ENCODE results near the gene CCDC12. TPM values are rescaled to one million over a fixed set of nuclear protein-coding genes. Genes with fewer than 3 reads are reported as not detected.

Gene CCDC12
- total RNA-seq, 4 donors from 2014 or later, result 4.1 to 92.0 (median 41.2) TPM

DNA sequence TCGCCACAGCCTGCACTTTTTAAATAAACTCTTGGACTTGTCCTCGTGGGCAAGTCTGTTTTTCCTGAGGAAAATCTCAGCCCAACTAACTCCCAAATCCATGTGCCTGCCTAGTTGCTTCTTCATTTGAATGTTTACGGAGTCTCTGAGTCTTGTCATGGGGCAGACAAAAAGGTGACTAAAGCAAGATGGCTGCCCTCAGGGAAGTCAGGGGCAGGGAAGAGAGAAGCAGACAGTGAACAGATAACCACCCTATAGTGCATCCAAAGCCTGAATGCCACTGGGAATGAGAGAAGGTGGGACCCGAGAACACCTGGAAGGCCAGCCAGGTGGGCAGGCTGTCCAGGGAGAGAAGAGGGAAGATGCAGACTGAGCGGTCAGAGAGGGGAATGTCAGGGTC is 21.4 kb downstream of the CCDC12 start:
- Histone ChIP-seq H3K27me3 (no peaks in the 10 kb centered on the region), H3K36me3 (no peaks in the 10 kb centered on the region), H3K4me1 (peaks cover 0 to 15% of the 10 kb centered on the region in 2 donors), H3K9me3 (no peaks in the 10 kb centered on the region), H3K4me3 (no peak overlapping the region), H3K27ac (no peak overlapping the region)
- intact Hi-C loops (cut with DNase I; ENCODE audit: low total_unique reads), result no loop called here
- no peak for DNase-seq
- TF ChIP-seq POLR2A (IDR thresholded peaks at IDR 0.05), result no peak
- TF ChIP-seq, protein P1, sequence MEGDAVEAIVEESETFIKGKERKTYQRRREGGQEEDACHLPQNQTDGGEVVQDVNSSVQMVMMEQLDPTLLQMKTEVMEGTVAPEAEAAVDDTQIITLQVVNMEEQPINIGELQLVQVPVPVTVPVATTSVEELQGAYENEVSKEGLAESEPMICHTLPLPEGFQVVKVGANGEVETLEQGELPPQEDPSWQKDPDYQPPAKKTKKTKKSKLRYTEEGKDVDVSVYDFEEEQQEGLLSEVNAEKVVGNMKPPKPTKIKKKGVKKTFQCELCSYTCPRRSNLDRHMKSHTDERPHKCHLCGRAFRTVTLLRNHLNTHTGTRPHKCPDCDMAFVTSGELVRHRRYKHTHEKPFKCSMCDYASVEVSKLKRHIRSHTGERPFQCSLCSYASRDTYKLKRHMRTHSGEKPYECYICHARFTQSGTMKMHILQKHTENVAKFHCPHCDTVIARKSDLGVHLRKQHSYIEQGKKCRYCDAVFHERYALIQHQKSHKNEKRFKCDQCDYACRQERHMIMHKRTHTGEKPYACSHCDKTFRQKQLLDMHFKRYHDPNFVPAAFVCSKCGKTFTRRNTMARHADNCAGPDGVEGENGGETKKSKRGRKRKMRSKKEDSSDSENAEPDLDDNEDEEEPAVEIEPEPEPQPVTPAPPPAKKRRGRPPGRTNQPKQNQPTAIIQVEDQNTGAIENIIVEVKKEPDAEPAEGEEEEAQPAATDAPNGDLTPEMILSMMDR (IDR thresholded peaks at IDR 0.05), result no peak

DNA sequence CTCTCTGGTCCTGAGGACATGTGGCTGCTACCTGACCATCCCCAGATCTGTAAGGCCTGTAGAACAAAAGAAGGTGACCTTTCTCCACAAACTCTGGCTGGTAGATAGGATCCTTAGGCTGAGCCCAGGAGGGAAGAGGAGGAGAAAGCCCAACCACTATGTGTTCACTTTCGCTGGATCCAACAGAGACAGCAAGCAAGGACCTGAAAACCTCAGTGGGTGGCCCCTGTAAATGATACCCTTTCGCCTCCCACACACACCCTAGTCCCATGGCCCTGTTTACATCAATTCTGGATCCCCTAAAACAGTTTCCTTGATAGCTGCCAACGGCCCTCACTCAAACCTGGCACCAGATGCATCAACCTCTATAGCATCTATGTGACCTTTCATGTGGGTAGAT is 22.4 kb downstream of the CCDC12 start:
- Histone ChIP-seq H3K4me1 (peaks cover 4 to 6% of the 10 kb centered on the region in 2 donors), H3K27ac (no peak overlapping the region), H3K4me3 (no peak overlapping the region), H3K36me3 (no peaks in the 10 kb centered on the region), H3K9me3 (no peaks in the 10 kb centered on the region), H3K27me3 (no peaks in the 10 kb centered on the region)
- no peak for DNase-seq
- intact Hi-C loops (cut with DNase I; ENCODE audit: low total_unique reads), result no loop called here
- TF ChIP-seq, protein P1 (IDR thresholded peaks at IDR 0.05), result no peak
- TF ChIP-seq POLR2A (IDR thresholded peaks at IDR 0.05), result no peak

DNA sequence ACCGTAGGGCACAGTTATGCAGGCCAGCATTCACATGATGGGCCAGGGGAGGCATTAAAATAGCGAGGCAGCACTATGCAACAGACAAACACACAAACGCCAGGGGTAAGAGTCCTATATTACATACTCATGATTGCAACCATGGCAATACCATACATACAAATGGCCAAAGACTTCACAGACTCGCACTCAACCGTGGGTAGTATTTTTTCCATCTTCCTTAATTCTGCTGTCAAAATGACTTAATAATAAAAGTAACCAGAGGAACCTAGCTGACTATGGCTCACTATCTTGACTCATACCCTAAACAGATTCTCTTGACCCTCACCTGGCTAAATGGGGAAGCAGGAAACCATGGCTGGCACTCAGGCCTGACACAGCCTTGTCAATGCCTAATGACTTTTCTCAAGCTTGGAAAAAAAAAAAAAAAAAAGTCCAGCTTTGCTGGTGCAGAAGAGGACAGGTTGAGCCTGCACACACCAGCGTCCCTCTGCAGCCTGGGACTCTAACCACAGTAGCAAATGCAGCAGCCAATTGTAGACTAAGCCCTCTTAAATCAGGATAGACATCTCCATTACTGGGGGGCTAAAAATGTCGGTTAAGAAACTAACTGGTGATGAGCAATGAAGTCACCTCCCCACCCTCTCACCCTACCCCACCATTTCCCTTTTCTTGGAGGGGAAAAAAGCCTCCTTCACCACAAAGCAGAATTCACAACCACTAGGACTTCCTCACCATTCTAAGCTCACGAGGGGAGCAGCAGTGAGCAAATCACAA is 23.1 kb downstream of the CCDC12 start:
- H3K27me3 ChIP-seq, result no peaks in the 10 kb centered on the region
- DNase-seq, result no peak
- TF ChIP-seq POLR2A (IDR thresholded peaks at IDR 0.05), result no peak
- TF ChIP-seq, protein P1 (IDR thresholded peaks at IDR 0.05), result no peak
- peaks cover 4 to 6% of the 10 kb centered on the region in 2 donors for H3K4me1 ChIP-seq
- intact Hi-C loops (cut with DNase I; ENCODE audit: low total_unique reads), result no loop called here
- no peaks in the 10 kb centered on the region for H3K36me3 ChIP-seq
- no peaks in the 10 kb centered on the region for H3K9me3 ChIP-seq
- no peak overlapping the region for H3K4me3 ChIP-seq
- H3K27ac ChIP-seq, result no peak overlapping the region

DNA sequence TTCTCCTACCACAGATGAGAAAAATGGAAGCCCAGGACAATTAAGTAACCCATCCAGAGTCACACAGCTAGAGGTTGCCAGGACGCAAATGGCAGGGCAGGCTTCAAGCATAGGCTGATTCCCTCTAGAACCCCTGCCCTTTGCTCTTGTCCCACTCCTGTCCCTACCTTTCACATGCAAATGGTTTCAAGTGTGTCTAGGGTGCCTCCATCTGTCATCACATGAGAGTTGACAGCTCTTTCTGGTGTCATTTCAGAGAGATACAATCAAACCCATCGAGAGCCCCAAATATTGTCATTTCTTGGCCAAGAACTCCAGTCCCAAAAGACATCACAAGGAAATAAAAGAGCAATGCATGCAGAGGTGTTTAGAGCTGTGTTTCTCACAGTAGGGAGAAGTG is 23.7 kb downstream of the CCDC12 start:
- no peak for DNase-seq

DNA sequence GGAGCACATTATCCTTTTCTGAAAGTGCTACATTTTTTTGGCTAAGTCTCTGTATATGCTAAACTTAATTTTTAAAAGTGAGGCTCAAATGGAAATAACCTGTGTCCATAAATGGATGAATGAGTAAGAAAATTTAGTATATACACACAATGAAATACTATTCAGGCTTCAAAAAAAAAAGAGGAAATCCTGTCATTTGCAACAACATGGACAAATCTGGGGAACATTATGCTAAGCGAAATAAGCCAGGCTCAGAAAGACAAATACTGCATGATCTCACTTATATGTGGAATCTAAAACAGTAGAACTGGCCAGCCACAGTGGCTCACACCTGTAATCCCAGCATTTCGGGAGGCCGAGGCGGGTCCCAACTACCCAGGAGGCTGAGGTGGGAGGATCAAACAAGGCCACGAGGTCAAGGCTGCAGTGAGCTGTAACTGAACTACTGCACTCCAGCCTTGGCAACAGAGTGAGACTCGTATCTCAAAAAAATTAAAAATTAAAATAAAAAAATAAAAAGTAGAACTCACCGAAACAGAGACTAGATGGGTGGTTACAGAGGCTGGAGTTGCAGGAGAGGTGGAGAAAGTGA is 25.8 kb downstream of the CCDC12 start:
- no peak for TF ChIP-seq POLR2A (IDR thresholded peaks at IDR 0.05)
- TF ChIP-seq, protein P1 (IDR thresholded peaks at IDR 0.05), result no peak
- H3K27ac ChIP-seq, result no peak overlapping the region
- no peaks in the 10 kb centered on the region for H3K36me3 ChIP-seq
- no peak for DNase-seq
- H3K4me1 ChIP-seq, result peaks cover 4 to 18% of the 10 kb centered on the region in 2 donors
- no peak overlapping the region for H3K4me3 ChIP-seq
- no peaks in the 10 kb centered on the region for H3K9me3 ChIP-seq
- no peaks in the 10 kb centered on the region for H3K27me3 ChIP-seq
- intact Hi-C loops (cut with DNase I; ENCODE audit: low total_unique reads), result no loop called here

More for the DNA sequence above, 23.7 kb downstream of the CCDC12 start:
- Histone ChIP-seq H3K4me1 (peaks cover 4 to 12% of the 10 kb centered on the region in 2 donors), H3K36me3 (no peaks in the 10 kb centered on the region), H3K27me3 (no peaks in the 10 kb centered on the region), H3K4me3 (no peak overlapping the region), H3K27ac (no peak overlapping the region), H3K9me3 (no peaks in the 10 kb centered on the region)
- TF ChIP-seq, protein P1 (IDR thresholded peaks at IDR 0.05), result no peak
- no peak for TF ChIP-seq POLR2A (IDR thresholded peaks at IDR 0.05)
- intact Hi-C loops (cut with DNase I; ENCODE audit: low total_unique reads), result no loop called here

Data from uterus (tissue), 4 donors.